ENCODE measurements around the gene BPIFB2.
"Not testable (repeated sequence)": the region's sequence is repeated elsewhere in the genome, so short reads cannot be mapped to it uniquely, and the experiment has no call there.

The BPIFB2 gene

GRCh38 chr20:33007376-33008335, at the start of gene BPIFB2:
BPIFB2 (plus strand) TSS chr20:33007704; CDS start chr20:33008575, 871 bp downstream.
- no peak for DNase-seq

DNA sequence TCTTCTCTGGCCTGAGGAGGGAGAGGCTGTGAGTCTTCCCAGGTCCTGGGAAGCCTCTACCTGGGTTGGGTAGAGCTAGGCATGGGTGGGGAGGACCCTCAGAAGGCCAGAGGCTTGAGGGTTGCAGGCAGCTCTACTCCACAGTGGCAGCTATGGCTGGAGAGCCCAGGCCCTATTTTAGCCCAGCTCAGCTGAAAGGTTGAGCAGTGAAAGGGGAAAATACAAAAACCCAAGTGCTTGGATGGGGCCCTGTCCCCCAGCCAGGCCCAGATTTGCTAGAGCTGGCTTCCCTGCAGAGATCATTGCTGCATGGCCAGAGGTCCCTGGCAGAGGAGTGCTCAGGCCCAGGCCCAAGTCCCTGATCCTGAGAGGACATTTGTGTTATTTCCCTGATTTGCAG, 48.9 kb upstream of the BPIFB2 start:
- no peak for DNase-seq

DNA sequence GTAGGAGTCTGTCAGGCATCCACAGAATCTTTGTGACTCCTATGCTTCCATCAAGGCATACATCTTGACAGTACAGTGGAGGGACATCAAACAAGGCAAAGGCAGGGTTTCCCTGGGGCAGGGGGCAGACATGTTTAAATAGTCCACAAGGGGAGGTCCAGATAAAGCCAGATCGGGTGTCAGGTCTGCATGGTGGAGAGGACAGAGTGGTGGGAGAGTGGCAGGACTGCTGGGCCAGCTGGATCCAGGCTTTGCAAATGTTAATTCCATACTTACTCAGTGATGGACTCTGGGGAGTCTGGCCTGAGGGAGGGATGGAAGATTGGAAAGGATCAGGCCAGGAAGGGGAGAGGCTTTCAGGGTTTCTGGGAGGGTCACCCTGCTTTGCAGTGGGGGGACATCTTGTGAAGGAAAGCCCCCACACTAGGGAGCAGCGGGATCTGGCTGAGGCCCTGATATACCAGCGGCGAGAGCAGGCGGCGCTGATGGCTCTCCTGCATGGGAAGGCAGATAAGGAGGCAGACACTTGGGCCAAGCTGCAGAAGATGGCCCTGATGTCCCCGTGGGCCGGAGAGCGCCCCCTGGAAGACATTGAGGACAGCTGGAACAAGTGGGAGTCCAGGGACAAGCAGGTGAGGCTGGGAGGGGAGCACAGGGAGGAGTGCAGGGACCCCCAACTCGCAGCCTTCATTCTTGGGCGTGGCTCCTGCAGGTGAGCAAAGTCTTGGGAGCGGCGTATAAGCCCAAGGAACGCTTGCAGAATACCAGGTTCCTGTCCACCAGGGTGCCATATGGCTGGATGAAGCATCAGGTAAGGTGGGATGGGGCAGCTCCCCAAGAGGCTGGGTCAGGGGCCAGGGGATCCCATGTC, 47.9 kb upstream of the BPIFB2 start:
- no peak for DNase-seq

DNA sequence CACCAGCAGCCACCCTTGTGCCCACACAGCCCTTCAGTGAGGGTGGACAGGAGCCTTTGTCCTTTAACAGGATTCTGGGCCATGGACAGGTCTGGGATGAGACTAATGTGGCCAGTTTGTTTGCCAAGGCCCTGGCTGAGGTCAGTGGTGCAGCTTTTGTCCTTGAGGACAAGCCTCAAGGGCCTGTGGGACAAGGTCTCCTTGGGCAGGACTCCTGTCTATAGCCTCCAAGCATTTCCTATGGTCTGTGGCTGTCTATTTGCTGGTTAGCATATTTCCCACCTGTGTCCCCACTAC, 47.3 kb upstream of the BPIFB2 start:
- DNase-seq, result no peak

- no peak for DNase-seq
Measured at GRCh38 chr20:32960849-32961731, 46.4 kb upstream of the BPIFB2 start.

GRCh38 chr20:32962053-32962452, 45.5 kb upstream of the BPIFB2 start:
- DNase-seq, result no peak

GRCh38 chr20:32962646-32963045, 44.9 kb upstream of the BPIFB2 start:
- DNase-seq, result not testable (repeated sequence)

DNA sequence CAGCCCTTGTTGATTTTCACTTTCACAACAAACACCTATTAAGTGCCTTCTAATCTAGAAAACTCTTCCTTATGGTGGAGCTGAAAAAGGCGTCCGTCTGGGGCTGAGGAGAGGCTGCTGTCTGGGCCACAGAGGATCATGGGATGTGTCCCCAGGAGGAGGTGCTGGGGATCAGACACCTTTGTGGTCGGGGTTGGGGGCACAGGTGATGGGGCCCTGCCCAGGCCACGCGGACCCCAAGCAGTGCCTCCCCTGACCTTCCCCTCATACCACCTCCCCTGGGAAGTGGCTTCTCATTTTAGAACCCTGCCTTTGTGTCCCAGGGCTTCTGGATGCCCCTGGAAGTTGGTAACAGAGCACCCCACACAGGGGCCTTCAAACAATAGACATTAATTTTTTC, 44.3 kb upstream of the BPIFB2 start:
- no peak for DNase-seq

DNA sequence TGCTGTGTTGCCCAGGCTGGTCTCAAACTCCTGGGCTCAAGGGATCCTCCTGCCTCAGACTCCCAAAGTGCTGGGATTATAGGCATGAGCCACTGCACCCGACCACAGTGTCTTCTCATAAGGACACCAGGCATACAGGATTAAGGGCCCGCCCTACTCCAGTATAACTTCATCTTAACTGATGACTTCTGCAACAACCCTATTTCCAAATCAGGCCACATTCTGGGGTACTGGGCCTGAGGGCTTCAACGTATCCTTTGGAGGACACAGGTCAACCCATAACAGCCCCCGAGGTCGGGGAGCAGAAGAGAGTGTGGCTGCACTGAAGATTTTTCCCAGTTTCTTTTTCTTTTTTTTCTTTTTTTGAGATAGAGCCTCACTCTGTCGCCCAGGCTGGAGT, 42.9 kb upstream of the BPIFB2 start:
- DNase-seq, result no peak

DNA sequence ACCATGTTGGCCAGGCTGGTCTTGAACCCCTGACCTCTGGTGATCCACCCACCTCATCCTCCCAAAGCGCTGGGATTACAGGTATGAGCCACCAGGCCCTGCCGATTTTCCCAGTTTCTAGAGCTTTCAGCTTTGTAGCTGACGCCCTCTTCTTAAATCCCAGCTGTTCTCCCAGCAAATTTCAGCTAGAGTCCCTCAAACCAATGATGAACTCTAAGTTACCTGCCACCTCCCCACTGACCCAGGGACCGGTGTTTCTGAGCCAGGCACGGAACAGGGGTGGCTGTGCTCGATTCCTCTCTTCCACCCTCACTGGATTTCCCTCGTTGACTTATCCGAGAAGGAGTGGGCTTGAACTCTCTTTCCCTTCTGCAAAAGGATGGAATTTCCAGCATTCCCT, 42.4 kb upstream of the BPIFB2 start:
- DNase-seq, result no peak

- no peak for DNase-seq
Measured at GRCh38 chr20:32965581-32966373, 41.7 kb upstream of the BPIFB2 start.

DNA sequence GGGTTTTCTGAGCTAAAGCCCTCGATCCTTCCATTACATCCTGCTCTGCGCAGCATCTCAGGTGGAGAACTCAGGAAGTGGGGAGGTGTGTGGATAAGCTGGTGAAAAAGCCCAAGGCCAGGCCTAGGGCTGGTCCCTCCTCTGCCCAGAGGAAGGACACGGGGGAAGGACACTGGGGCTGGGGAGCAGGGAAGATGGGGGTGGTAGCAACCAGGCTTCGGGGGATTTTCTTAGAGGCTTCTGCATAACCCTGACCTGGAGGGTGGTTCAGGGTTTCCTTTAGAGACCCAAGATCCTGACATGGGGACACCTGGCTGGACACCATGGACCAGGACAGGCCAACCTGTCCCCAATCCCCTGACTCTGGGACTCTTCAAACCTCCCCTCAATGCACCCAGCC, 41.1 kb upstream of the BPIFB2 start:
- no peak for DNase-seq

DNA sequence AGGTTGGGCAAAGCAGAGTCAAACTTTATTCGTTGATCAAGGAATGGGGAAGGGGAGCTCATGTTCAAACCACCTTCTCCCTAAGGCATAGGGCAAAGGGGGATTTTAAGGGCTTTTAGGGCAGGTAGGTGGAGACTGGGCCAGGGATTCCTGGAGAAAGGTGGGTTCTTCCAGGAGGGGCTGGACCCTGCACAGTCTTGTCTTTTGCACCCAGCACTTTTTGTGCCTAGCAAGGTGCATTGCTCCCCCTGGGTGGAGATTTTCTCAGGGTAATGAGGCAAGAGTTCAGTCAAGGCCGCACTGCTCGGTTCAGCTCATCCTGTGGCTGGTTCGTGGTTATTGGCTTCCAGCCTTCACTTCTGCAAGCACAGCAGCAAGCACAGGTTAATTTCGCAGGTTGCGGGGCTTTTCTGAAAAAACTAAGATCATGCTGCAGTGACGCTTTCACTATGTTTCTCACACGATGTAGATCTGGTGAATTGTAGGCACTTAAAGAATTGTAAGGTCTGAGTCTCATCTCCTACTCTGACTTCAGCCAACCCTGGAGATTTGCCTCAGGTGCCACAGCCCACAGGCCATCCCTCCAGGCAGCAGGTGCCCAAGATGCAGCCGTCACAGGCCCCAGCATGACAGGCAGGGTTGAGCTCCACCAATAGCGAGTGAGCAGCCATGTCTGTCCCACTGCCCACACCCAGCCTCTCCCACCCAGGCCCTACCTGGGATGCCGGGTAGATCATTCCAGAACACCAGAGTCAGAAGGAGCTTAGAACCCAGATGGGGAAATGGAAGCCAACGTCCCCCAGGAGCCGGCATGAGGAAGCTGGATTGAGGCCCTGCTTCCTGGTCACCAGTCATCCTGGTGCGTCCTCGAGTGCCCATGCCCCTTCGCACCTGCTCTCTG, 40.4 kb upstream of the BPIFB2 start:
- DNase-seq, result no peak

DNA sequence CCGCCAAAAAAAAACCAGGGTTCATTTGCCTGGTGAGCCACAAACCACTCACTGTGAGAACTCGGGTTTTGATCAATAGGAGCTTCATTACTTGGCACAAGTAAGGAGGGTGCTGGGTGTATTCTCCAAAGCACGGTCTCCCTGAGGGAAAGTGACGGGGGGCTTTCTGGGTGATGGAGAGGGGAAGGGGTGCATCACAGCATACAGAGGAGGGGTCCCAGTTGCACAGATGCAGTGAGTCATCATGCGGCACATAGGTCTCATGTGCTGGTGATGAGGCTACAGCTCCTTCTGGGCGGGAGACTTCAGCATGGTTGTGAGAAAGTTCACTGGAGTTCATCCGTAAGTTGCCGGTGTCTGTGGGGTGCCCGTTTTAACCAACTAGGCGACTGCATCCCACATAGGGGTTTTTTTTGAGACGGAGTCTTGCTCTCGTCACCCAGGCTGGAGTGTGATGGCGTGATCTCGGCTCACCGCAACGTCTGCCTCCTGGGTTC, 39.5 kb upstream of the BPIFB2 start:
- DNase-seq, result no peak

GRCh38 chr20:32968478-32969241, 38.8 kb upstream of the BPIFB2 start:
- DNase-seq, result no peak

DNA sequence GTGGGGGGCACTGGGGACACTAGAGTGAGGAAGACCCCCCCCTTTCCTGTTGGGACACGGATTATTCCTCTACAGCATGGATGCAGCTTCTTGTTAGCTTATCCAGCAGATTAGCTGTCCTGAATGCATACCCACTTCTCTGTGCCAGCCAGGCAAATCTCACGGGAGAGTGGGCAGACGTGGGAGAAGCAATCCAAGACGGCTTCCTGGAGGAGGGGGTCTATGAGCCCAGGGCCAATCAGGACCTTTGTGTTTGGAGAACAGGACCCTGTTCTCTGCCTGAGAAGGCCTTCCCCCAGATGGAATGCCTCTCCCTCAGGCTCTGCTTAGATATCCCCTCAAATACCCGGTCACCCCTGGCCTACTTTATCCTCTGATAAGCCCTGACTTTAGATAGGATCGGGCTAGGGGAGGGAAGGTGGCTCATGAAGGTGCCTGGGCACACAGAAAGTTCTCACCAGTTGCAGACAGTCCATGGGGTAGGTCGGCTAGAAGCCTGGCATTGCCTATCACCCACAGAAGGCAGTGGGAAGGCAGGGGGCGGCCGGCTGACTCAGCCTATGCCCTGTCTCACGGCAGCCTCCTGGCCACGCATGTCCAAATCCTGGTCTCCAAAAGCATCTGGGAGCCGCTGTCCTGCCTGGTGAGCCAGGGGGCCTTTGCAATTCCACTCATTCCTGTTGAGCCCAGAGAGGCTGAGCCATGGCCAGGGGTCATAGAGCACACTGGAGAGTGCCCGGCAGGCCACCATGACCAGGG, 38.0 kb upstream of the BPIFB2 start:
- DNase-seq, result no peak

DNA sequence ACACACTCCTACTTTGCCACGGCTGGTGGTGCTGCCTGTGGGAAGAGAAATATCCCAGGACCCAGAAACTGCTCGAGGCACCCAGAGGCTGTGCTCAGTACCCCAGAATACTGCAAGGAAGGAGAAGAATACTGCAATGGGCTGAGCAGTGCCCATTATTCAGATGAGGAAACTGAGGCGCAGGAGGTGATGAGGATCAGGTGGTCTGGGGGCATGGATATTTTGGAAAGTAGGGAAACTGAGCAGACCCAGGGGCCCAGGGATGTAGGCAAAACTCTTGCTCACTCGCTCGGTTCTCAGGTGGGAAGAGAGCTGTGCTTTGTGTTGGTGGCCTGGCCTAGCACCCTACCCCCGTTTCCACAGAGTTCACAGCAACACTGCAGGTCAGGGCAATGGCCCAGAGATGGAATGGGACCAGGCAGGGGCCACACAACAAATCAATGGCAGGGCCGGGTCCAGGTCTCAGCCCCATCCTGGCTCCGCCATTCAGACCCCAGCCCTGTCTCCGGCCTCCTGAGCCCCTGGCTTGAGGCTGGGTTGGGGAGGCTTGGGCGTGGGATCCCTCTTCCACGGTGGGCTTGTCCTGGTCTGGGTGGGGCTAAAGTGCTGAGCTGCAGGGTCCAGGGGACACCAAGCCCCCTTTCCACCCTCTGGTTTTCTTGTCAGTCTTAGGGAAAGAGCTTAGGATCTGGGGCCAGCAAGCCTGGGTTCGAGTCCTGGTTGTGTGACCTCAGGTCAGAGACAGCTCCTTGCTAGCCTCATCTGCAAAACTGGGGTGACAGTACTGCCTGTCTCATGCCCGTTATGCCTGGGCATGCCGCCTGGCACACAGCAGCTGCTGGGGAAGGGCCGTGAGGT, 37.2 kb upstream of the BPIFB2 start:
- DNase-seq, result no peak

GRCh38 chr20:32970973-32971300, 36.6 kb upstream of the BPIFB2 start:
- no peak for DNase-seq
